ENCODE results near the gene STAG1. TPM values are rescaled to one million over a fixed set of nuclear protein-coding genes. Genes with fewer than 3 reads are reported as not detected.
"Not testable (repeated sequence)": the region's sequence is repeated elsewhere in the genome, so short reads cannot be mapped to it uniquely, and the experiment has no call there.

The STAG1 gene
- total and polyA plus RNA-seq, 2 experiments from 2014 or later, result 9.0 to 21.9 TPM

- no peaks in the 10 kb centered on the region; the same call in 2 of the 3 replicates for H3K36me3 Mint-ChIP-seq (ENCODE audit: low read depth)
- Histone ChIP-seq H2AFZ (no peak overlapping the region), H3K4me3 (no peak overlapping the region), H3K27ac (ENCODE audit: low read depth) (no peak overlapping the region), H3K36me3 (ENCODE audit: insufficient read depth) (no peaks in the 10 kb centered on the region), H3K4me2 (no peak overlapping the region), H3K4me1 (ENCODE audit: insufficient read depth) (no peaks in the 10 kb centered on the region), H3K27me3 (ENCODE audit: insufficient read depth) (no peaks in the 10 kb centered on the region), H3K9me2 (ENCODE audit: insufficient read depth) (no peaks in the 10 kb centered on the region), H4K20me1 (replicated peaks; ENCODE audit: insufficient read depth) (no peaks in the 10 kb centered on the region; the same call in 1 of the 2 replicates), H3K79me2 (replicated peaks; ENCODE audit: insufficient read depth) (0 out of 2 replicates have a peak, but pooled peaks cover 3% of the 10 kb centered on the region), H3F3A (replicated peaks; ENCODE audit: low read depth) (no peaks in the 10 kb centered on the region)
- no peak overlapping the region for H3K4me3 Mint-ChIP-seq
- ATAC-seq, result no peak
- DNase-seq (ENCODE audit: low spot score), result no peak
- peaks cover 2% of the 10 kb centered on the region for H3K27me3 Mint-ChIP-seq (ENCODE audit: insufficient read depth, low read depth, poor library complexity)
- no peak overlapping the region for H3K27ac Mint-ChIP-seq
- H3K9me3 Mint-ChIP-seq, result no peaks in the 10 kb centered on the region
- TF ChIP-seq ZNF114 (CRISPR knock-in tag; IDR thresholded peaks at IDR 0.05) (no peak), CREB1 (CRISPR knock-in tag; IDR thresholded peaks at IDR 0.05; ENCODE audit: low read depth) (no peak), CTCF (conservative IDR thresholded peaks at IDR 0.05; ENCODE audit: low read depth in 2 of 2) (no peak), EZH2phosphoT487 (IDR thresholded peaks at IDR 0.05; ENCODE audit: unreplicated experiment) (no peak), ZNF331 (CRISPR knock-in tag; IDR thresholded peaks at IDR 0.05; ENCODE audit: low read depth) (no peak)
- H3K4me1 Mint-ChIP-seq, result no peaks in the 10 kb centered on the region
Measured at GRCh38 chr3:136516095-136516494, 236.1 kb downstream of the STAG1 start.

- not testable (repeated sequence) for H3K27me3 ChIP-seq (ENCODE audit: insufficient read depth); DNase-seq (ENCODE audit: low spot score); H3K27me3 Mint-ChIP-seq (ENCODE audit: insufficient read depth, low read depth, poor library complexity); H3K4me2 ChIP-seq; H3K4me1 Mint-ChIP-seq; H3K9me2 ChIP-seq (ENCODE audit: insufficient read depth); H3K27ac Mint-ChIP-seq; H2AFZ ChIP-seq; H3F3A ChIP-seq (replicated peaks; ENCODE audit: low read depth); ATAC-seq; H3K79me2 ChIP-seq (replicated peaks; ENCODE audit: insufficient read depth); H3K36me3 ChIP-seq (ENCODE audit: insufficient read depth); H3K4me3 Mint-ChIP-seq; H3K4me1 ChIP-seq (ENCODE audit: insufficient read depth); H4K20me1 ChIP-seq (replicated peaks; ENCODE audit: insufficient read depth); H3K4me3 ChIP-seq; H3K9me3 Mint-ChIP-seq; H3K36me3 Mint-ChIP-seq (ENCODE audit: low read depth); H3K27ac ChIP-seq (ENCODE audit: low read depth)
Measured at GRCh38 chr3:136514533-136514932, 237.6 kb downstream of the STAG1 start.

- H3K4me3 Mint-ChIP-seq, result no peak overlapping the region
- peaks cover 14% of the 10 kb centered on the region for H3K27me3 Mint-ChIP-seq (ENCODE audit: insufficient read depth, low read depth, poor library complexity)
- no peaks in the 10 kb centered on the region for H3K9me3 Mint-ChIP-seq
- no peaks in the 10 kb centered on the region; the same call in 2 of the 3 replicates for H3K36me3 Mint-ChIP-seq (ENCODE audit: low read depth)
- H3K27ac Mint-ChIP-seq, result no peak overlapping the region
- peaks cover 6% of the 10 kb centered on the region; the same call in 2 of the 3 replicates for H3K4me1 Mint-ChIP-seq
- ATAC-seq (no peak), DNase-seq (ENCODE audit: low spot score) (no peak)
- H3K4me2 ChIP-seq, result no peak overlapping the region
- H3K27ac ChIP-seq (ENCODE audit: low read depth), result no peak overlapping the region
- no peaks in the 10 kb centered on the region for H3F3A ChIP-seq (replicated peaks; ENCODE audit: low read depth)
- no peaks in the 10 kb centered on the region; the same call in 1 of the 2 replicates for H4K20me1 ChIP-seq (replicated peaks; ENCODE audit: insufficient read depth)
- H3K4me3 ChIP-seq, result no peak overlapping the region
- H3K79me2 ChIP-seq (replicated peaks; ENCODE audit: insufficient read depth), result 0 out of 2 replicates have a peak, but pooled peaks cover 3% of the 10 kb centered on the region
- no peaks in the 10 kb centered on the region for H3K9me2 ChIP-seq (ENCODE audit: insufficient read depth)
- H3K4me1 ChIP-seq (ENCODE audit: insufficient read depth), result no peaks in the 10 kb centered on the region
- H3K36me3 ChIP-seq (ENCODE audit: insufficient read depth), result no peaks in the 10 kb centered on the region
- H3K27me3 ChIP-seq (ENCODE audit: insufficient read depth), result no peaks in the 10 kb centered on the region
- H2AFZ ChIP-seq, result no peak overlapping the region
- TF ChIP-seq REST (IDR thresholded peaks at IDR 0.05; ENCODE audit: unreplicated experiment) (no peak), CTCF (conservative IDR thresholded peaks at IDR 0.05; ENCODE audit: low read depth in 2 of 2) (no peak), ETS1 (IDR thresholded peaks at IDR 0.05) (no peak), NANOG (IDR thresholded peaks at IDR 0.05; ENCODE audit: borderline replicate concordance) (no peak), ZNF114 (CRISPR knock-in tag; IDR thresholded peaks at IDR 0.05) (no peak), CREB1 (CRISPR knock-in tag; IDR thresholded peaks at IDR 0.05; ENCODE audit: low read depth) (no peak), ZNF331 (CRISPR knock-in tag; IDR thresholded peaks at IDR 0.05; ENCODE audit: low read depth) (no peak), EZH2 (IDR thresholded peaks at IDR 0.05; ENCODE audit: low read depth, unreplicated experiment) (no peak)
Measured at GRCh38 chr3:136513367-136513766, 238.8 kb downstream of the STAG1 start.
